ENCODE data around the gene DPH7.
"Not testable (repeated sequence)": the region's sequence is repeated elsewhere in the genome, so short reads cannot be mapped to it uniquely, and the experiment has no call there.

The DPH7 gene

GRCh38 chr9:137547687-137548543 lies 30.8 kb downstream of the DPH7 start:
- DNase-seq (ENCODE audit: low read depth in 2 of 2), result no peak

GRCh38 chr9:137545123-137545522 lies 33.6 kb downstream of the DPH7 start:
- DNase-seq (ENCODE audit: low read depth in 2 of 2), result no peak

DNA sequence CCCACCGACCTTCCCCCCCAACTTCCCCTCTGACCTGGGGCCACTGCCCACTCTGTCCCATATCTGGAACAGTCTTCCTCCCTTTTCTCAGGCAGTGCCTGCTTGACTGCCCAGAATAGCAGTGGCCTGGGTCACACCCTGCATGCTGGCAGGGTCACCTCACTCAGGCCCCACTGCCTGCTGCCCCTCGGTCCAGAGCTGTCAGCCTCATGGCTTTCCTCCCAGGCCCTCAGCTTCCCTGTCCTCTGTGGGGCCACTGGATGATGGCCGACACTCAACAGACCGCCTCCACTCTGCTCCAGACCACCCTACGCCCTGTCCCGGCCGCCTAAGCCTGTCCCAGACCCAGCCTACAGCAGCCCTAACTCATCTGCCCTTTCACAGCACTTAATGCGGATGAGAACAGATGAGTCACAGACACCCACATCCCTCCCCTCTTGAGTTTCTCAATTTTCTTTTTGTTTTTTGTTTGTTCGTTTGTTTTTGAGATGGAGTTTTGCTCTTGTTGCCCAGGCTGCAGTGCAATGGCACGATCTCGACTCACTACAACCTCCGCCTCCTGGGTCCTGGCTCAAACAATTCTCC lies 34.5 kb downstream of the DPH7 start:
- no peak for DNase-seq (ENCODE audit: low read depth in 2 of 2)

DNA sequence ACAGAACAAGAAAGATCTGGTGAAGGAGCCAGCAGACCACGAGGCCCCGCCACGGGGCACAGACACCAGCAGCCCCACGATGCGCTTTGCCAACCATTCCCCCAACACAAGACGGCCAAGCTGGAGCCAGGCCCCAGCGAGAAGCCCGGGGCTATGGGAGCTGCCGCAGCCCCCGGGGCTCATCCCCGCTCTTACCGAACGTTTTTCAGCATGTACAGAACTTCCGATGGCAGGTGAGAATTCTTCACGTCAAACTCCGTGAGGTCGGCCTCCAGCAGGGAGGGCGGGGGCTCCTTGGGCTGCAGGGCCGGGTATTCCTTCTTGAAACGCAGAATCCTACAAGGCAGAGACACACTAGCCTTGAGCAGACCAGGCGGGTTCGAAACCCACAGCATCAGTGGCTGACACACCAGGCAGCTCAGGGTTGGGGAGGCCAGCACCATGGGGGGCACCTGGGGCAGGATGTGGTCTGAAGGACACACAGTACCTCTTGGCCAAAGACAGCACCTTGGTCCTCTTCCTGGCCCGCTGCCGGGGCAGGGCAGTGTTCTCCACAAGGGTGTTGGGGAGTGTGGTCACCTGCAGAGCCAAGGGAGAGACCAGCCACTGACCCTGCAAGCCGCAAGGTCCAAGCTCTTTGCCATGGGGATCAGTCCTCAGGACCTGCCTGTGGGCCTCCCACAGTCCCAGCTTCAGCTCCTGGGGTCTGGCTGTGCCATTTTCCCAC lies 35.3 kb downstream of the DPH7 start:
- no peak for DNase-seq (ENCODE audit: low read depth in 2 of 2)

- DNase-seq (ENCODE audit: low read depth in 2 of 2), result no peak
Measured at GRCh38 chr9:137542486-137542885, 36.2 kb downstream of the DPH7 start.

DNA sequence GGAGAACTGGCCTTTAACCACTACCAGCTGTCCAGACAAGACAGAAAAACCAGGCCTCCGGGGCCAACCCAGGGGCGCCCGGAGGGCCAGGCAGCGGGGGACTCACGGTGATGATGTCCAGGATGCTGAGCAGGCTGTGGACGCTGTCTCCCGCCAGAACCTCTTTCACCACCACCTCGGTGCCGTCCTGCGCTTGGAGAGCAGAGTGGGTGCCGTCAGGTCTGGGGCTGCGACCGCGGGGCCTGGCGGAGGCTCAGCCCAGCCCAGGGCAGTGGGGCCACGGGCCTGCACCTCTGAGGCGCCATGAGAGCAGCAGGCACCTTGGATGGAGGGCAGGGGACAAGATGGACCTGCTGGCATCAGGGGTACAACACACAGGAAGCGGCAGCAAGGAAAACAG lies 38.2 kb downstream of the DPH7 start:
- DNase-seq (ENCODE audit: low read depth in 2 of 2), result no peak

- DNase-seq (ENCODE audit: low read depth in 2 of 2), result no peak
Measured at GRCh38 chr9:137538058-137538457, 40.7 kb downstream of the DPH7 start.

GRCh38 chr9:137536594-137537131 lies 42.1 kb downstream of the DPH7 start:
- DNase-seq (ENCODE audit: low read depth in 2 of 2), result not testable (repeated sequence)

GRCh38 chr9:137535120-137535428 lies 43.7 kb downstream of the DPH7 start:
- DNase-seq (ENCODE audit: low read depth in 2 of 2), result no peak

GRCh38 chr9:137534256-137535119 lies 44.2 kb downstream of the DPH7 start:
- no peak for DNase-seq (ENCODE audit: low read depth in 2 of 2)

DNA sequence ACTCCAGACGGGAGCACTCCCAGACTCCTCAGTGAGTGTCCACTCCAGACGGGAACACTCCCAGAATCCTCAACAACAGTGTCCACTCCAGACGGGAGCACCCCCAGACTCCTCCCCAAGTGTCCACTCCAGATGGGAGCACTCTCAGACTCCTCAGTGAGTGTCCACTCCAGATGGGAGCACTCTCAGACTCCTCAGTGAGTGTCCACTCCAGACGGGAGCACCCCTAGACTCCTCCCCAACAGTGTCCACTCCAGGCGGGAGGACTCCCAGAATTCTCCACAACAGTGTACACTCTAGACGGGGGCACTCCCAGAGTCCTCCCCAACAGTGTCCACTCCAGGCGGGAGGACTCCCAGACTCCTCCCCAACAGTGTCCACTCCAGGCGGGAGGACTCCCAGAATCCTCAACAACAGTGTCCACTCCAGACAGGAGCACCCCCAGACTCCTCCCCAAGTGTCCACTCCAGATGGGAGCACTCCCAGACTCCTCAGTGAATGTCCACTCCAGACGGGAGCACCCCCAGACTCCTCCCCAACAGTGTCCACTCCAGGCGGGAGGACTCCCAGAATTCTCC lies 45.7 kb downstream of the DPH7 start:
- DNase-seq (ENCODE audit: low read depth in 2 of 2), result not testable (repeated sequence)

DNA sequence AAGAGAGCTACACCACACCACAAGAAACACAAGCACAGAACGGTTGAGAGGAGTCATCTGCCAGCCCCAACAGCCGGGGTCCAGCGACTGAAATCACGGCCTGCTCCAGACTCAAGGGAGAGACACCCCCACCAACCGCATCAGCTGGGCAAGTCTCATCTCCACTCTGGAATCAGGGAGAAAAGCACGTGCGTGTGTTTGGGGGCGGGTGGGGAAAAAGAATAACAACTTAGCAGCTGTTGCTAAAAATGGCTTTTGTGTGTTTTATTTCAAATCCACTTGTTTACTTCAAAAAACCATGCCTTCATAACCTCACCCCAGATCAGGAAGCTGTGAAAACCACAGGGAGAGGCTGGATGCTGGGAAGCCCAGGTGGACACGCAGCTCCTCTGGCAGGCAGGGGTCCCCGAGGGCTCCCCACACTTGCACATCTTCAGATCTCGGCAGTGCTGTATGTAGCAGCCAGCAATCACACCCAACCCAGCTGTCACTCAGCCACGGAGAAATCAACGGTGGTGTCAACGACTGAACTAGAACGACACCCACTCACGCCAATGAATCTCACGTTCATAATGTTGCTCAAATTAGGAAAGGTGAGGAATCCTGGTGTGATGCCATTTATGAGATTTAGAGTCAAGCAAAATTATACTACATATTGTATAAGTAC lies 47.5 kb downstream of the DPH7 start:
- no peak for DNase-seq (ENCODE audit: low read depth in 2 of 2)

DNA sequence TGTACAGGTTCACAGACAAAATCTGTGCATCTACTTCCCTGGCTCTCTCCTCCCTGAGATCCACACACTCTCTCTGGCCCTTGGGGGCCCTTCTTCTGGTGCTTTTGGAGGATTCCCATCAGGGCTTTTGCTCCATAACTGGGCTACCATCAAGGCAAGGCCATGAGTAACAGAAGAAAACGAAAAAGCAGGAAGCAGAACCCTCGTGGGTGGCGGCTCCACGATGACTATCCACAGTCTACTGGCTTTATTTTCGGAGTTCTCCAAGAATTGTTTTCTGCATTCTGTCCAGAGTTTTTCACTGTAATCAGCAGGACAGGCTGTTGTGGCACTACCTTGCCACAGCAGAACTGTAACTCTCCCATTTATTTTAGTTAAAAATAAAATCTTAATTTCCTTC lies 48.4 kb downstream of the DPH7 start:
- no peak for DNase-seq (ENCODE audit: low read depth in 2 of 2)

DNA sequence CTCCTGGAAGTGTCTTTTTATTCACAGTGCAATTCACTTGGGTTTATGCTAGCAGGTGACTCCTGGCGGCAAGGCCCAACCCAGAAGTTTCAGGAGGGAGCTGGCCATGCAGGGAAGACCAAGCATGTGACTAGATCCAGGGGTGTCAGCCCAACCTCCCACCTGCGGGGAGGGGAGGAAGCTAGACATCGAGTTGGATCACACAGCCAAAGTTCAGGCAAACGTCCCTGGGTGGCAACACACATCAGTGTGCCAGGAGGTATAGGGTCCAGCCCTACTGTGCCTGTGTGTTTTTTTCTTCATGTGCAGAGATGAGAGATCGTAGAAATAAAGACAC lies 53.8 kb downstream of the DPH7 start:
- no peak for DNase-seq (ENCODE audit: low read depth in 2 of 2)

DNA sequence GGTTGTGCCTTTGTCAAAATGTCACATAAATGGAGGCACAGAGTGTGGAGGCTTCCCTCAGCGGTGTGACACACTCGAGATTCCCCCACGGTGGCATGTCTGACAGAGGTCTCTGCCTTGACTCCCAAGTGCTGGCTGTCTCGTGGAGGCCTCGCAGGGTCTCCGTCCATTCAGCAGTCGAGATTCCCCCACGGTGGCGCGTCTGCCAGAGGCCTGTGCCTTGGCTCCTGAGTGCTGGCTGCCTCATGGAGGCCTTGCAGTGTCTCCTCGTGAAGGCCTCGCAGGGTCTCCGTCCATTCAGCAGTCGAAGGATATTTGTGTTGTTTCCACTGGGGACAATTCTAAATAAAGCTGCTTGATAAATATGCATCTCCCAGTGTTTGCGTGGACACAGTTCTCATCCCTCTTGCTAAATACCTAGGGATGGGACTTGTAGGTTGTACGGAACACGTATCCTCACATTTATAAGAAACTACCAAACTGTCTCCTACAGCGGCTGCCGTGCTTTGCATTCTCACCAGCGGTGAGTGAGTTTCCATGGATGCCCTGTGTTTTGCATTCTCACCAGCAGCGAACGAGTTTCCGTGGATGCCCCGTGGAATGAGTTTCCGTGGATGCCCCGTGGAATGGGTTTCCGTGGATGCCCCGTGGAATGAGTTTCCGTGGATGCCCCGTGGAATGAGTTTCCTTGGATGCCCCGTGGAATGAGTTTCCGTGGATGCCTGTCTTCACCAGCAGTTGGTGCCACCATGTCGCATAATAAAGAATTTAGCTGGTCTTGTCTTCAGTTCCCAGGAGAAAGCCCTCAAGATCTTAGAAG lies 54.4 kb downstream of the DPH7 start:
- no peak for DNase-seq (ENCODE audit: low read depth in 2 of 2)

DNA sequence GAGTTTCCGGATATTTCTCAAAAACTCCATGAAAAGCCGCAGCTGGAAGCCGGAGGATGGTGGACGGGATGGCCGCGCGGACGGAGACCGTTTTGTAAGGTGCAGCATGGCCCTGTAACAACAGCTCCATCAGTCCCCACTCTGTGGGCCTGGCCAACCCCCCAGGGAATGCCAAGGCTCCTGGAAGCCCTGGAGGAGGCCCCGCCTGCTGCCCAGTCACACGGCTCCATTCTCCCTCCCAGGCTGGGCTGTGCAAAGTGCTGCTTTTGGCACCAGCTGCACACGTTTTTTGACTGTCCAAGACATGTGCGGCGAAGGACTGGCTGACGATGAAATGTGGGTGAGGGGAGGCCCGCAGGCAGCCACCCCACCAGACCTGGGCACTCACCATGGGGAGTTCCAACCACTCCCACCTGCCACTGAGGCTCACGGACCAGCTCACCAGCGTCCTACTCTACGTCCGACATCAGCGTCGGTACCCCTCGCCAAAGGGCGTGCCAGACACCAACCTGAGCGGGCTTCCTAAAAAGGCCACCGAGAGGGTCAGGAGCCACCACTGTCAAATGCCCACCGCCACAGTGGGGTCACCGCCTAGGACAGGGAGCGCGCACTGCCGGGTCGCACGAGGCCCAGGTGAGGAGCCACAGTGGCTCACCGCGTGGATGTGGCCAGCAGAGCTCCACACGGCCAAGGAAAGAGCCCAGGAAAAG lies 55.8 kb downstream of the DPH7 start:
- no peak for DNase-seq (ENCODE audit: low read depth in 2 of 2)

- DNase-seq (ENCODE audit: low read depth in 2 of 2), result no peak
Measured at GRCh38 chr9:137521405-137521985, 57.2 kb downstream of the DPH7 start.

DNA sequence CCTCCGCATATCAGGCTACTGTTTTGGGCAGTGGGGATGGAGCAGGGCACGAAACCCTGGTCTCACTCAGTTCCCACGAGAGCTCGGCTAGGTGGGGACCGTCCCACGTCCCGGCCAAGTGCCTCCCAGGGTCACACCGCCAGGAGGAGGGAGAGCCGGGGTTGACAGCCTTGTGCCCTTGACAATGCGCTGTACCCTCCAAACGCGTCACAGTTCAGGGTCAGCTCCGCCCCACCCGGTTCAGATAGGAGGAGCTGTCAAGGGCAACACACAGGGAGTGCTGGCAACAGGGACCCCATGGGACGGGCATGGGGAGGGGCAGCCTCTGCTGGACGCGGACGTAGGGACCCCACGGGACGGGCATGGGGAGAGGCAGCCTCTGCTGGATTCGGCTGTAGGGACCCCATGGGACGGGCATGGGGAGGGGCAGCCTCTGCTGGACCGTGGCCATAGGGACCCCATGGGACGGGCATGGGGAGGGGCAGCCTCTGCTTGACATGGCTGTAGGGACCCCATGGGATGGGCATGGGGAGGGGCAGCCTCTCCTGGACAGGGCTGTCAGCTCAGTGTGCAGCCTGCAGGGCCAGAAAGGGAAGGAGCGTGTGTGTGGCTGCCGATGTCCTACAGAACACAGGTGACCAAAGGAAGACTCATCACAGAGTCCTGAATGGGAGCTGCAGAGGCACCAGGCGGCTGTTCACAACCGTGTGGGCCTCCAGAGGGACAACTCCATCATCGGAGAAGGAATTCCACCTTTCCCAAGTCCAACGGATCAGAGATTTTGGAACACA lies 57.9 kb downstream of the DPH7 start:
- no peak for DNase-seq (ENCODE audit: low read depth in 2 of 2)

Data from stimulated activated CD8-positive, alpha-beta memory T cell treated with anti-CD3 and anti-CD28 coated beads, Interleukin-7, amount 100 ng/mL, for 4 hours (primary cell).